ENCODE results near the gene MRPL34. TPM values are rescaled to one million over a fixed set of nuclear protein-coding genes. Genes with fewer than 3 reads are reported as not detected.
A peak's percentile ranks its signal among the peaks of the same experiment; 100 is the strongest.

MRPL34 gene
- polyA plus RNA-seq, 2 donors: 72.1 to 102 TPM

- Histone ChIP-seq H3K4me1 (ENCODE audit: control insufficient read depth in 2 of 2, insufficient read depth in 2 of 2, low read length in 1 of 2) (peaks cover 5 to 17% of the 10 kb centered on the region in 2 donors), H3K4me3 (ENCODE audit: low read depth in 1 of 2, low read length in 2 of 2) (no peak overlapping the region)
Measured at GRCh38 chr19:17307876-17308377, 2.3 kb downstream of the MRPL34 start.

GRCh38 chr19:17309198-17309964 is 3.7 kb downstream of the MRPL34 start, which contains the start of gene DDA1:
TSS of gene DDA1 (plus strand) at chr19:17309563. CDS start at chr19:17309655, 92 bp downstream.
- Histone ChIP-seq H3K4me1 (ENCODE audit: control insufficient read depth in 2 of 2, insufficient read depth in 2 of 2, low read length in 1 of 2) (peaks cover 5 to 17% of the 10 kb centered on the region in 2 donors), H3K27ac (ENCODE audit: low read depth in 2 of 2, low read length in 1 of 2) (peak within 1 kb of the TSS; percentile 66 to 79), H3K9me3 (ENCODE audit: control insufficient read depth in 2 of 2, insufficient read depth in 1 of 2, low read depth in 1 of 2, low read length in 1 of 2) (peaks cover 0 to 3% of the 10 kb centered on the region in 2 donors), H3K27me3 (ENCODE audit: control insufficient read depth in 1 of 2, insufficient read depth in 2 of 2, low read length in 2 of 2) (no peaks in the 10 kb centered on the region), H3K36me3 (ENCODE audit: control insufficient read depth in 2 of 2, insufficient read depth in 2 of 2, low read length in 1 of 2) (peaks cover 7 to 10% of the 10 kb centered on the region in 2 donors), H3K4me3 (ENCODE audit: low read depth in 1 of 2, low read length in 2 of 2) (peak within 1 kb of the TSS; percentile 90 to 97)
- 0 to 1% methylated on average over 45 to 46 of the region's 46 CpGs for WGBS, 2 donors

More at GRCh38 chr19:17307876-17308377, 2.3 kb downstream of the MRPL34 start:
- WGBS, 2 donors: 91% methylated on average over 8 of the region's 8 CpGs
- Histone ChIP-seq H3K9me3 (ENCODE audit: control insufficient read depth in 2 of 2, insufficient read depth in 1 of 2, low read depth in 1 of 2, low read length in 1 of 2) (no peaks in the 10 kb centered on the region), H3K27ac (ENCODE audit: low read depth in 2 of 2, low read length in 1 of 2) (no peak overlapping the region), H3K27me3 (ENCODE audit: control insufficient read depth in 1 of 2, insufficient read depth in 2 of 2, low read length in 2 of 2) (no peaks in the 10 kb centered on the region), H3K36me3 (ENCODE audit: control insufficient read depth in 2 of 2, insufficient read depth in 2 of 2, low read length in 1 of 2) (peaks cover 0 to 4% of the 10 kb centered on the region in 2 donors)

GRCh38 chr19:17309965-17310461 is 4.3 kb downstream of the MRPL34 start:
- peaks cover 10 to 15% of the 10 kb centered on the region in 2 donors for H3K36me3 ChIP-seq (ENCODE audit: control insufficient read depth in 2 of 2, insufficient read depth in 2 of 2, low read length in 1 of 2)
- peaks cover 0 to 3% of the 10 kb centered on the region in 2 donors for H3K9me3 ChIP-seq (ENCODE audit: control insufficient read depth in 2 of 2, insufficient read depth in 1 of 2, low read depth in 1 of 2, low read length in 1 of 2)
- no peaks in the 10 kb centered on the region for H3K27me3 ChIP-seq (ENCODE audit: control insufficient read depth in 1 of 2, insufficient read depth in 2 of 2, low read length in 2 of 2)
- peak overlapping the region; percentile 66 to 79 for H3K27ac ChIP-seq (ENCODE audit: low read depth in 2 of 2, low read length in 1 of 2)
- H3K4me3 ChIP-seq (ENCODE audit: low read depth in 1 of 2, low read length in 2 of 2): peak overlapping the region; percentile 90 to 97
- 6% methylated on average over 23 of the region's 23 CpGs for WGBS, 2 donors
- H3K4me1 ChIP-seq (ENCODE audit: control insufficient read depth in 2 of 2, insufficient read depth in 2 of 2, low read length in 1 of 2): peaks cover 5 to 17% of the 10 kb centered on the region in 2 donors

- Histone ChIP-seq H3K4me3 (ENCODE audit: low read depth in 1 of 2, low read length in 2 of 2) (no peak overlapping the region), H3K27me3 (ENCODE audit: control insufficient read depth in 1 of 2, insufficient read depth in 2 of 2, low read length in 2 of 2) (no peaks in the 10 kb centered on the region), H3K27ac (ENCODE audit: low read depth in 2 of 2, low read length in 1 of 2) (peak overlapping the region in 1 of 2 donors; percentile 22), H3K36me3 (ENCODE audit: control insufficient read depth in 2 of 2, insufficient read depth in 2 of 2, low read length in 1 of 2) (peaks cover 14 to 24% of the 10 kb centered on the region in 2 donors), H3K4me1 (ENCODE audit: control insufficient read depth in 2 of 2, insufficient read depth in 2 of 2, low read length in 1 of 2) (peaks cover 5 to 17% of the 10 kb centered on the region in 2 donors), H3K9me3 (ENCODE audit: control insufficient read depth in 2 of 2, insufficient read depth in 1 of 2, low read depth in 1 of 2, low read length in 1 of 2) (peaks cover 0 to 6% of the 10 kb centered on the region in 2 donors)
- 55 to 67% methylated on average over 11 of the region's 11 CpGs for WGBS, 2 donors
Measured at GRCh38 chr19:17311455-17312188, 6.0 kb downstream of the MRPL34 start.

GRCh38 chr19:17312189-17313113 is 6.8 kb downstream of the MRPL34 start:
- WGBS, 2 donors: 78 to 81% methylated on average over 20 of the region's 20 CpGs
- Histone ChIP-seq H3K27me3 (ENCODE audit: control insufficient read depth in 1 of 2, insufficient read depth in 2 of 2, low read length in 2 of 2) (no peaks in the 10 kb centered on the region), H3K4me1 (ENCODE audit: control insufficient read depth in 2 of 2, insufficient read depth in 2 of 2, low read length in 1 of 2) (peaks cover 5 to 17% of the 10 kb centered on the region in 2 donors), H3K27ac (ENCODE audit: low read depth in 2 of 2, low read length in 1 of 2) (peak overlapping the region in 1 of 2 donors; percentile 18), H3K4me3 (ENCODE audit: low read depth in 1 of 2, low read length in 2 of 2) (no peak overlapping the region), H3K9me3 (ENCODE audit: control insufficient read depth in 2 of 2, insufficient read depth in 1 of 2, low read depth in 1 of 2, low read length in 1 of 2) (peaks cover 0 to 6% of the 10 kb centered on the region in 2 donors), H3K36me3 (ENCODE audit: control insufficient read depth in 2 of 2, insufficient read depth in 2 of 2, low read length in 1 of 2) (peaks cover 14 to 24% of the 10 kb centered on the region in 2 donors)

- H3K27ac ChIP-seq (ENCODE audit: low read depth in 2 of 2, low read length in 1 of 2): no peak overlapping the region
- H3K4me1 ChIP-seq (ENCODE audit: control insufficient read depth in 2 of 2, insufficient read depth in 2 of 2, low read length in 1 of 2): peaks cover 5 to 15% of the 10 kb centered on the region in 2 donors
- 89 to 91% methylated on average over 19 of the region's 19 CpGs for WGBS, 2 donors
- no peaks in the 10 kb centered on the region for H3K27me3 ChIP-seq (ENCODE audit: control insufficient read depth in 1 of 2, insufficient read depth in 2 of 2, low read length in 2 of 2)
- peaks cover 14 to 27% of the 10 kb centered on the region in 2 donors for H3K36me3 ChIP-seq (ENCODE audit: control insufficient read depth in 2 of 2, insufficient read depth in 2 of 2, low read length in 1 of 2)
- no peak overlapping the region for H3K4me3 ChIP-seq (ENCODE audit: low read depth in 1 of 2, low read length in 2 of 2)
- H3K9me3 ChIP-seq (ENCODE audit: control insufficient read depth in 2 of 2, insufficient read depth in 1 of 2, low read depth in 1 of 2, low read length in 1 of 2): peaks cover 0 to 6% of the 10 kb centered on the region in 2 donors
Measured at GRCh38 chr19:17314007-17314593, 8.4 kb downstream of the MRPL34 start.

GRCh38 chr19:17318966-17319365 is 13.3 kb downstream of the MRPL34 start:
- Histone ChIP-seq H3K4me1 (ENCODE audit: control insufficient read depth in 2 of 2, insufficient read depth in 2 of 2, low read length in 1 of 2) (no peaks in the 10 kb centered on the region), H3K4me3 (ENCODE audit: low read depth in 1 of 2, low read length in 2 of 2) (no peak overlapping the region), H3K36me3 (ENCODE audit: control insufficient read depth in 2 of 2, insufficient read depth in 2 of 2, low read length in 1 of 2) (peaks cover 16 to 42% of the 10 kb centered on the region in 2 donors), H3K9me3 (ENCODE audit: control insufficient read depth in 2 of 2, insufficient read depth in 1 of 2, low read depth in 1 of 2, low read length in 1 of 2) (peaks cover 0 to 6% of the 10 kb centered on the region in 2 donors), H3K27ac (ENCODE audit: low read depth in 2 of 2, low read length in 1 of 2) (no peak overlapping the region), H3K27me3 (ENCODE audit: control insufficient read depth in 1 of 2, insufficient read depth in 2 of 2, low read length in 2 of 2) (no peaks in the 10 kb centered on the region)
- WGBS, 2 donors: 72 to 74% methylated on average over 6 of the region's 6 CpGs

GRCh38 chr19:17319473-17320238 is 14.0 kb downstream of the MRPL34 start:
- Histone ChIP-seq H3K27me3 (ENCODE audit: control insufficient read depth in 1 of 2, insufficient read depth in 2 of 2, low read length in 2 of 2) (no peaks in the 10 kb centered on the region), H3K9me3 (ENCODE audit: control insufficient read depth in 2 of 2, insufficient read depth in 1 of 2, low read depth in 1 of 2, low read length in 1 of 2) (peaks cover 0 to 3% of the 10 kb centered on the region in 2 donors), H3K4me3 (ENCODE audit: low read depth in 1 of 2, low read length in 2 of 2) (no peak overlapping the region), H3K4me1 (ENCODE audit: control insufficient read depth in 2 of 2, insufficient read depth in 2 of 2, low read length in 1 of 2) (no peaks in the 10 kb centered on the region), H3K27ac (ENCODE audit: low read depth in 2 of 2, low read length in 1 of 2) (no peak overlapping the region), H3K36me3 (ENCODE audit: control insufficient read depth in 2 of 2, insufficient read depth in 2 of 2, low read length in 1 of 2) (peaks cover 10 to 36% of the 10 kb centered on the region in 2 donors)
- 90 to 93% methylated on average over 38 to 40 of the region's 40 CpGs for WGBS, 2 donors

Measured in esophagus (tissue), 2 donors.